Activated CD4-positive, alpha-beta T cell treated with anti-CD3 and anti-CD28 coated beads, Interleukin-2, amount 10 ng/mL, durations not matched to agents 7 days and 5 days (primary cell): ENCODE measurements around the gene FIG4. TPM values are rescaled to one million over a fixed set of nuclear protein-coding genes. Genes with fewer than 3 reads are reported as not detected.
"Not testable (repeated sequence)": the region's sequence is repeated elsewhere in the genome, so short reads cannot be mapped to it uniquely, and the experiment has no call there.

Experiments
- CTCF ChIA-PET: fragments of 350-600 bp; sonication (Branson Sonifier 250); formaldehyde crosslinking; loops from one replicate; lab custom pipeline; 2021; ENCODE audit warnings: antibody characterized with exemption; lab: Charles Lee
- POLR2A ChIA-PET: fragments of 350-600 bp; sonication (Branson Sonifier 250); formaldehyde crosslinking; loops from one replicate; lab custom pipeline; 2021; ENCODE audit warnings: antibody characterized with exemption; lab: Charles Lee
- DNase-seq: peaks from one replicate; pipeline ENCODE4 v3.0.0-alpha.2; 2020
- H3K27ac Mint-ChIP-seq: one replicate; pipeline ENCODE4 v1.8.0; 2021; ENCODE audit warnings: mild to moderate bottlenecking, moderate library complexity, mixed read lengths
- H3K27me3 Mint-ChIP-seq: one replicate; pipeline ENCODE4 v1.8.0; 2021; ENCODE audit warnings: mixed read lengths
- H3K36me3 Mint-ChIP-seq: one replicate; pipeline ENCODE4 v1.8.0; 2021; ENCODE audit warnings: low read depth, mixed read lengths
- H3K4me1 Mint-ChIP-seq: one replicate; pipeline ENCODE4 v1.8.0; 2021; ENCODE audit warnings: mixed read lengths
- H3K4me3 Mint-ChIP-seq: one replicate; pipeline ENCODE4 v1.8.0; 2021; ENCODE audit warnings: mild to moderate bottlenecking, moderate library complexity, mixed read lengths
- H3K9me3 Mint-ChIP-seq: one replicate; pipeline ENCODE4 v1.8.0; 2021; ENCODE audit warnings: mixed read lengths
- total RNA-seq, 2 experiments: library from RNA; stranded (reverse); gene quantifications; one replicate each; pipeline ENCODE4 v1.2.3, GENCODE V29; 2021

FIG4 gene
- total RNA-seq, 2 experiments from 2014 or later, result 11.0 to 11.6 TPM

- ChIA-PET POLR2A (no interaction called here), CTCF (interaction anchor here (0.9 to 1.6 kb wide), 2 partner anchors 13 to 219 kb away, joined by 3 read pairs; no protein-coding TSS in a partner anchor)
- no peaks in the 10 kb centered on the region for H3K9me3 Mint-ChIP-seq
- no peak overlapping the region for H3K27ac Mint-ChIP-seq
- peaks cover 2% of the 10 kb centered on the region for H3K36me3 Mint-ChIP-seq
- H3K4me3 Mint-ChIP-seq, result no peak overlapping the region
- H3K27me3 Mint-ChIP-seq, result no peaks in the 10 kb centered on the region
- DNase-seq, result no peak
- no peaks in the 10 kb centered on the region for H3K4me1 Mint-ChIP-seq
Observed at GRCh38 chr6:109820706-109821350, 129.7 kb downstream of the FIG4 start.

GRCh38 chr6:109821428-109821827 is 130.3 kb downstream of the FIG4 start:
- Mint-ChIP-seq H3K9me3 (no peaks in the 10 kb centered on the region), H3K36me3 (peaks cover 2% of the 10 kb centered on the region), H3K27ac (no peak overlapping the region), H3K4me3 (no peak overlapping the region), H3K27me3 (no peaks in the 10 kb centered on the region), H3K4me1 (no peaks in the 10 kb centered on the region)
- ChIA-PET POLR2A (no interaction called here), CTCF (interaction anchor here (0.9 to 1.6 kb wide), 2 partner anchors 13 to 218 kb away, joined by 3 read pairs; no protein-coding TSS in a partner anchor)
- no peak for DNase-seq

GRCh38 chr6:109824105-109824504 is 133.0 kb downstream of the FIG4 start:
- no peak for DNase-seq
- H3K4me3 Mint-ChIP-seq, result no peak overlapping the region
- peaks cover 2% of the 10 kb centered on the region for H3K9me3 Mint-ChIP-seq
- H3K27ac Mint-ChIP-seq, result no peak overlapping the region
- H3K4me1 Mint-ChIP-seq, result no peaks in the 10 kb centered on the region
- H3K27me3 Mint-ChIP-seq, result no peaks in the 10 kb centered on the region
- ChIA-PET CTCF (interaction anchor here (0.5 kb wide), 1 partner anchor 1137 kb away, joined by 3 read pairs; no protein-coding TSS in a partner anchor), POLR2A (no interaction called here)
- H3K36me3 Mint-ChIP-seq, result peaks cover 2% of the 10 kb centered on the region

- ChIA-PET CTCF (interaction anchor here (0.6 kb wide), 1 partner anchor 1082 kb away, joined by 3 read pairs; no protein-coding TSS in a partner anchor), POLR2A (no interaction called here)
- H3K36me3 Mint-ChIP-seq, result peaks cover 9% of the 10 kb centered on the region
Observed at GRCh38 chr6:109826551-109826950, 135.5 kb downstream of the FIG4 start.

GRCh38 chr6:109831352-109831751 is 140.3 kb downstream of the FIG4 start:
- CTCF ChIA-PET, H3K27me3 Mint-ChIP-seq, H3K36me3 Mint-ChIP-seq, DNase-seq, POLR2A ChIA-PET, H3K4me3 Mint-ChIP-seq, H3K27ac Mint-ChIP-seq, H3K4me1 Mint-ChIP-seq: not testable (repeated sequence)
- H3K9me3 Mint-ChIP-seq, result peaks cover 20% of the 10 kb centered on the region

More at GRCh38 chr6:109826551-109826950, 135.5 kb downstream of the FIG4 start:
- H3K27me3 Mint-ChIP-seq, result no peaks in the 10 kb centered on the region
- H3K9me3 Mint-ChIP-seq, result peaks cover 17% of the 10 kb centered on the region
- H3K27ac Mint-ChIP-seq, result no peak overlapping the region
- no peak overlapping the region for H3K4me3 Mint-ChIP-seq
- DNase-seq, result no peak
- H3K4me1 Mint-ChIP-seq, result no peaks in the 10 kb centered on the region

GRCh38 chr6:109834131-109834530 is 143.0 kb downstream of the FIG4 start:
- peaks cover 19% of the 10 kb centered on the region for H3K9me3 Mint-ChIP-seq
- no peak overlapping the region for H3K27ac Mint-ChIP-seq
- no peak for DNase-seq
- H3K4me3 Mint-ChIP-seq, result no peak overlapping the region
- H3K36me3 Mint-ChIP-seq, result peaks cover 7% of the 10 kb centered on the region
- POLR2A ChIA-PET, result no interaction called here
- no peaks in the 10 kb centered on the region for H3K27me3 Mint-ChIP-seq
- CTCF ChIA-PET, result interaction anchor here (1.2 kb wide), 1 partner anchor 13 kb away, joined by 3 read pairs; no protein-coding TSS in a partner anchor
- no peaks in the 10 kb centered on the region for H3K4me1 Mint-ChIP-seq

GRCh38 chr6:109834595-109835437 is 143.7 kb downstream of the FIG4 start:
- no peak overlapping the region for H3K4me3 Mint-ChIP-seq
- H3K9me3 Mint-ChIP-seq, result peaks cover 16% of the 10 kb centered on the region
- ChIA-PET POLR2A (no interaction called here), CTCF (interaction anchor here (1.2 kb wide), 1 partner anchor 14 kb away, joined by 3 read pairs; no protein-coding TSS in a partner anchor)
- no peaks in the 10 kb centered on the region for H3K4me1 Mint-ChIP-seq
- DNase-seq, result no peak
- no peak overlapping the region for H3K27ac Mint-ChIP-seq
- H3K27me3 Mint-ChIP-seq, result no peaks in the 10 kb centered on the region
- H3K36me3 Mint-ChIP-seq, result peaks cover 4% of the 10 kb centered on the region

- Mint-ChIP-seq H3K36me3 (no peaks in the 10 kb centered on the region), H3K4me3 (no peak overlapping the region), H3K27me3 (no peaks in the 10 kb centered on the region), H3K9me3 (no peaks in the 10 kb centered on the region), H3K27ac (no peak overlapping the region), H3K4me1 (no peaks in the 10 kb centered on the region)
- CTCF ChIA-PET, result no interaction called here
- POLR2A ChIA-PET, result no interaction called here
- no peak for DNase-seq
Observed at GRCh38 chr6:109840034-109840433, 148.9 kb downstream of the FIG4 start.

- Mint-ChIP-seq H3K4me1 (no peaks in the 10 kb centered on the region), H3K27ac (no peak overlapping the region), H3K27me3 (no peaks in the 10 kb centered on the region), H3K4me3 (no peak overlapping the region), H3K36me3 (no peaks in the 10 kb centered on the region), H3K9me3 (no peaks in the 10 kb centered on the region)
- DNase-seq, result no peak
- POLR2A ChIA-PET, result no interaction called here
- CTCF ChIA-PET, result interaction anchor here (0.6 kb wide), 2 partner anchors 10 to 27 kb away, joined by 3 read pairs; no protein-coding TSS in a partner anchor
Observed at GRCh38 chr6:109840796-109841195, 149.7 kb downstream of the FIG4 start.

GRCh38 chr6:109841869-109842268 is 150.8 kb downstream of the FIG4 start:
- no peaks in the 10 kb centered on the region for H3K4me1 Mint-ChIP-seq
- DNase-seq, result no peak
- H3K36me3 Mint-ChIP-seq, result no peaks in the 10 kb centered on the region
- H3K27me3 Mint-ChIP-seq, result no peaks in the 10 kb centered on the region
- ChIA-PET POLR2A (no interaction called here), CTCF (no interaction called here)
- no peak overlapping the region for H3K27ac Mint-ChIP-seq
- no peaks in the 10 kb centered on the region for H3K9me3 Mint-ChIP-seq
- H3K4me3 Mint-ChIP-seq, result no peak overlapping the region

- POLR2A ChIA-PET, result no interaction called here
Observed at GRCh38 chr6:109852713-109853112, 161.6 kb downstream of the FIG4 start.

GRCh38 chr6:109853426-109853825 is 162.3 kb downstream of the FIG4 start:
- DNase-seq, result no peak
- no peaks in the 10 kb centered on the region for H3K36me3 Mint-ChIP-seq
- H3K4me1 Mint-ChIP-seq, result no peaks in the 10 kb centered on the region
- no peak overlapping the region for H3K27ac Mint-ChIP-seq
- peaks cover 6% of the 10 kb centered on the region for H3K9me3 Mint-ChIP-seq
- POLR2A ChIA-PET, result no interaction called here
- CTCF ChIA-PET, result no interaction called here
- H3K4me3 Mint-ChIP-seq, result no peak overlapping the region
- no peaks in the 10 kb centered on the region for H3K27me3 Mint-ChIP-seq

More at GRCh38 chr6:109852713-109853112, 161.6 kb downstream of the FIG4 start:
- CTCF ChIA-PET, result no interaction called here
- no peak for DNase-seq
- H3K27ac Mint-ChIP-seq, result no peak overlapping the region
- peaks cover 6% of the 10 kb centered on the region for H3K9me3 Mint-ChIP-seq
- H3K27me3 Mint-ChIP-seq, result no peaks in the 10 kb centered on the region
- no peaks in the 10 kb centered on the region for H3K36me3 Mint-ChIP-seq
- H3K4me1 Mint-ChIP-seq, result no peaks in the 10 kb centered on the region
- H3K4me3 Mint-ChIP-seq, result no peak overlapping the region

GRCh38 chr6:109853951-109854350 is 162.9 kb downstream of the FIG4 start:
- Mint-ChIP-seq H3K9me3 (peaks cover 2% of the 10 kb centered on the region), H3K27ac (no peak overlapping the region), H3K4me3 (no peak overlapping the region), H3K36me3 (no peaks in the 10 kb centered on the region), H3K27me3 (no peaks in the 10 kb centered on the region), H3K4me1 (no peaks in the 10 kb centered on the region)
- DNase-seq, result no peak
- POLR2A ChIA-PET, result no interaction called here
- CTCF ChIA-PET, result no interaction called here
